Stimulated activated CD8-positive, alpha-beta memory T cell treated with anti-CD3 and anti-CD28 coated beads, Interleukin-7, amount 100 ng/mL, for 48 hours (primary cell): Measurements from ENCODE around the gene HSDL2.

Experiments used
- DNase-seq, 2 donors: peaks; one replicate each; pipeline ENCODE4 v3.0.0-alpha.2; 2020; ENCODE audit warnings: low read depth in 1 of 2; ENCODE audit errors: extremely low read depth in 1 of 2

Gene HSDL2

GRCh38 chr9:112380102-112380824 lies at the start of gene HSDL2:
HSDL2 (plus strand) TSS chr9:112380108; CDS start chr9:112380164, 56 bp downstream.
- DNase-seq = no peak

- no peak for DNase-seq
Measured at GRCh38 chr9:112331674-112331952, 48.3 kb upstream of the HSDL2 start.

GRCh38 chr9:112332214-112332613 lies 47.7 kb upstream of the HSDL2 start:
- DNase-seq = no peak

- DNase-seq = no peak
Measured at GRCh38 chr9:112332674-112332976, 47.3 kb upstream of the HSDL2 start.

DNA sequence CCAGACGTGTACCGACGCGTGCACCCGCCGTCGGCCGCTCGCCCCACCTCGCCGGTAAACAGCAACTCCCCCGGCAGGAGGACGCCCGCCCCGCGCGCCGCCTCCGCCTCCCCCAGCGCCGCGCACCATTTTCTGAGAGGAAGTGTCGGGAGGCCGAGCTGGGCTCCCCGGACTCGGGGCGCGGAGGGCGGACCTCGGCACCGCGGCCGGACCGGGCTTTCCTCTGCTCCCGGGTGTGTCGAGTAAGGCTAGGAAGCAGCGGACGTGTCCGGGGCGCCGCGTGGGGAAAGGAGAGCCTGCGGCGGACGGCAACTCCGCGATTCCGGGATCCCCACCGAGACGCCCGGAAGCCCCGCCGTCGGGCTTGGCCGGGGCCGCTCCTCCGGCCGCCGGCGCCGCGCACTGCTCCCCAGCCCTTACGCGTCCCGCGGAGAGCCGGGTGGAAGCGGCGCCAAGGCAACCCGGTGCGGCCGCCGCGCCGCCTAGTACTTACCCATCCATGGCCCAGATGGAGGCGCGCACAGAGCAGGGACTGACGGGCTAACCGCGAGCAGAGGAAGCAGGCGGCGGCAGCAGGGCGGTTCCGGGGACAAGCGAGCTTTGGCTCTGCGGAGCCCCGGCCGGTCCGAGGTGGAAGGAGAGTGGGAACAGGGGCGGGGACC lies 46.8 kb upstream of the HSDL2 start, which contains the start of gene PTBP3:
PTBP3 (minus strand) TSS at position 643 of the 662 bp plus-strand sequence. CDS start 35,754 bp downstream, outside the sequence.
- DNase-seq = peak; percentile 58 to 63

DNA sequence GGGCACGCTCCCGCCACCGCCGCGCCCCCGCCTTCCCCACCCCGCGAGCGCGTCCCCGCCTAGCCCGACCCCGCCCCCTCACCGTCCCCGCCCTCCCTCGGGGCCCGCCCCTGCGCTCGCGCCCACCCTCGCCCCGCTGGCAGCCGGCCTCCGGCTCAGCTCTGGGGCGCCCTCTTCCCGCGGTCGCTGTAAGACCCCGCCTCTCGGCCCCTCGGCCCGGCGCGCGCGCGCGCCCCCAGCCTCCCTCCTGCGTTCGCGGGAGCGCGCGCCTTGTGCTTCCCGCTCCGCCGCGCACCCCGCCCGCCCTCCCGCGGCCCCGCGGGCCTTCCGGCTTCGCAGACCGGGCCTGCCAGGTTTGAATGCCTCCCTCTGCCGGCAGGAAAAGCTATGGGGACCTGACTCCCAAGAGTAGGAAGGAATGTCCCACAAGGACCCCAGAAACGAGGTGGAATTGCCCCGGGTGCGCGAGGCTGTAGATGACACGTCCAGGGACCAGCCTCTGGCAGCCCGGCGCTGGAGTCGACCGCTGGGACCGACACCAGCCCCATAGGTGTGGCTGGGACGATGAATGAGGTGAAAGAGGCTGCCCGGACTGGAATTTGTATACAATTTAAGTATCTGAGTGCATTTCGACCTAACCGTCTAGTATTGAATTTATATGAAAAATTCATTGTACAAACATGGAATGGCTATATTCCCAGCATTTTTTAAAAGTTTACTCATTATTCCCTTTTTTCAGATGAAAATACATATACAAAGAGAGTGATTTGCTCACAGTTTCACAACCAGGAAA lies 46.1 kb upstream of the HSDL2 start:
- peak; percentile 86 to 91 for DNase-seq

DNA sequence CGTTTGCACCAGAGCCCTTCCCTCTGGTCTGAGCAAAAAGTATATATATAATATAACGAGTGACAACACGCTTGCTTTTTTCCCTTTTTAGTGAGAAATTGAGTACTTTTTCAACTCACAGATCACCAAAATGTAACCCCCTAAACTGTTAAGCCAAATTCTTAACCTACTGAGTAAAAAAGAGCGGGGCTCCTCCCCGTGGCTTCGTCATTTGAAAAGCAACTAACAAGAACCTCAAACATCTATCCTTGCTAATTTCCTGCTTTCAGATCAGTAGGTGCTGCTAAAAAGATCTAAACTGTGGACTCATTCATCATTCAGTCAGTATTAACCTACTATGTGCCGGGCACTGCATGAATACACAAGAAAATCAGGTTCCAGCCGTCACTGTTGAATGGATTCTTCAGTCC lies 45.5 kb upstream of the HSDL2 start:
- DNase-seq = peak in 1 of 2 donors; percentile 42

DNA sequence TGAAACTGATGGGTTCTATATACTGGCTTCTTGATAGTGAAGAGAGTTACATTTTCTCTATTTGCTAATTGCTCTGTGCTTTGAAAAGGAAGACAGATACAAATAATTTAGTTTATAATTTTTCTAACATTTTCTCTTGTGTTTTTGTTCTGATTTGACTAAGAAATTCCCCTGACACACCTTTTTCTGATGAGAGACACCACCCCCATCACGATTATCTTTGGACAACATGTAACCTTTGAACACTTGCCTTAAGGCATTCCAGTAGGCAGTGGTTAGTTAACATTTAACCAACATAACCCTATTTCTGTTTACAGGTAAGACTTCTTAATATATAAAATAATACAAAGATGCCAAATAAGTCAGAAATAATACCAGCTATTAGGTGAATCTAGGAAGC lies 42.4 kb upstream of the HSDL2 start:
- no peak for DNase-seq

GRCh38 chr9:112338561-112338960 lies 41.3 kb upstream of the HSDL2 start:
- no peak for DNase-seq

GRCh38 chr9:112339886-112340285 lies 40.0 kb upstream of the HSDL2 start:
- DNase-seq = no peak

GRCh38 chr9:112341730-112342129 lies 38.2 kb upstream of the HSDL2 start:
- DNase-seq = no peak

DNA sequence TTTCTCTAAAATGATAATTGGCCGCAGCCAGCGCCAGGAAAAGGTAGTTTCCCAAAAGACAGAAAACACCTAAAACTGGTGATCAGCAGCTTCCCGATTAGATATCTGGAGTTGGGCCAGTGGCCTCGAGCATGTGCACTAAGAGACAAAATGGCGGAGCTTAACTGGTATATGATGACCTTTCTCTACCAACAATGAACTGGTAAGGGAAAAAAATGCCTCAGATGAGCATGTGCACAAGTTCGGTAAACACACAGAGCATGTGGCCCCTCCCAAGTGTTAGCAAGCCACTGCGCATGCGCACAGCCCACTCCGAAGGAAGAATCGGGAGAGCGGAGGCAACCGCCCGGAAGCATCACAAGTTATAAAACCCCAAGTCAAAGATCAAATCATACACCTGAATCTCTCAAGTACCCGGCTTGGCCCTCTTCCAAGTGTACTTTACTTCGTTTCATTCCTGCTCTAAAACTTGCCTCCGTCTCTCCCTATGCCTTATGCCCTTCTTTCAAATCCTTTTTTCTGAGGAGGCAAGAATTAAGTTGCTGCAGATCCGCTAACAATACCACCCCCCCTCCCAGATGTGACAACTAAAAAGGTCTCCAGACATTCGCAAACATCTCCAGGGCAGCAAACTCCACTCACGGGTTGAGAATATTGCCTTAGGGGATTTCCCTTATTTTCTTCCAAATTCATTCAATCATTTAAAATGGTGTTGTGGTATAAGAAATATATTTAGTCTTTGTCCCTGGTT lies 31.5 kb upstream of the HSDL2 start:
- DNase-seq = peak; percentile 61 to 68

GRCh38 chr9:112349008-112349333 lies 30.9 kb upstream of the HSDL2 start:
- no peak for DNase-seq

GRCh38 chr9:112351184-112351583 lies 28.7 kb upstream of the HSDL2 start:
- no peak for DNase-seq

- no peak for DNase-seq
Measured at GRCh38 chr9:112352209-112352608, 27.7 kb upstream of the HSDL2 start.

GRCh38 chr9:112354081-112354743 lies 25.7 kb upstream of the HSDL2 start:
- no peak for DNase-seq

GRCh38 chr9:112355427-112355897 lies 24.4 kb upstream of the HSDL2 start:
- DNase-seq = no peak

DNA sequence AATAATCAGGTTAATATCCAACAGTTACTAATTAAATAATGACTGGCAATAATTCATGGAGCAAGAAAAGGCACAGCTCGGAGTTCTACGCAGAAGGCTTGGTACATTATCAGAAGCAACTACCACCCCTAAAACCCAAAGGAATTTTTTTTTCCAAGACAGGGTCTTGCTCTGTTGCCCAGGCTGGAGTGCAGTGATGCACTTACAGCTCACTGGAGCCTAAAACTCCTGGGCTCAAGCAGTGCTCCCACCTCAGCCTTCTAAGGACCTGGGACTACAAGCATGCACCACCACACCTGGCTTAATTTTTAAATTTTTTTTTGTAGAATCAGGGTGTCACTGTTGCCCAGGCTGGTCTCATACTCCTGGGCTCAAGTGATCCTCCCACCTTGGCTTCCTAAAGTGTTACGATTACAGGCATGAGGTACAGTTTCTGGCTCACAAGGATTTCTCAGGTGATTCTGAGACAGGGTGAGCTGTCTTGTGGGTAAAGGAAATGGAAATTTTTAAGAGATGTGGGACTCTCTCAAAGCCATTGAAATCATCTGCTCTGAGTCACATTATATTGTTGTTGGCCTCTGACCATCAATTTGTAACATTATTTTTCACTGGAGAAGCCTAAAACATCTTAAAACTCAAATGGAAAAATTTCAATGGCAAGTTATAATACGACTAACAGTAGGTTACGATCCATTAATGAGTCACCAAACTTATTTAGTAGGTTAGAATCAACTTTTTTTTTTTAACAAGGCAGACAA lies 19.7 kb upstream of the HSDL2 start:
- DNase-seq = no peak

DNA sequence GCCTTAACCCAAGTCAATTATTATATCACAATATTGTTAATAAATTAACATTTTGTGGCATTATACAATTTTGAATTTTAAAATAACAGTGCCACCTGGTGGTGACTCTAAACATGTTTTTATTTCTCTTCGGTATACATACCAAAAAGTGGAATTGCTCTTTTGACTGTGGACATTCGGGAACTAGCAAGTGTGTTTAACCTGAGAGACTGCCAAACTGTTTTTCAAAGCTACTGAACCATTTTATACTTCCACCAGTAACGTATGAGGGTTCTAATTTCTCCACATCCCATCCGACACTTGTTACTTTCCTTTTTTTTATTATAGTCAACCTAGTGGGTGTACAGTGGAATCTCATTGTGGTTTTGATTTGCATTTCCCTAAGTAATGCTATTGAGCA lies 18.3 kb upstream of the HSDL2 start:
- DNase-seq = no peak

DNA sequence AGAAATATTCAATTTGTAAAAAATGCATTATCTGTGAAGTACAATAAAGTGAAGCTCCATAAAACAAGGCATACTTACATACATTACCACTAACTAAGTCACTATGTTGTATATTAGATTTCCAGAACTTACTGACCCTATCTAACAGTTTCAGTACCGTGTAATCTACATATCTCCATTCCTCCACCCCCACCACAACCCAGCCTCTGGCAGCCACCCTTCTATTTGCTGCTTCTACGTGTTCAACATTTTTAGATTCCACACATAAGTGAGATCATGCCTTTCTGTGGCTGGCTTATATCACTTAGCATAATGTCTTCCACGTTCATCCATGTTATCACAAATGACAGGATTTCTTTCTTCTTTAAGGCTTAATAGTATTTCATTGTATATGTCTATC lies 15.1 kb upstream of the HSDL2 start:
- no peak for DNase-seq
